HepG2 (cell line): ENCODE data around the gene SH3D21. TPM values are rescaled to one million over a fixed set of nuclear protein-coding genes. Genes with fewer than 3 reads are reported as not detected.
A peak's percentile ranks its signal among the peaks of the same experiment; 100 is the strongest.

Experiments
- ATAC-seq: fragments of 200-7000 bp; cut with Tn5 transposase; 3 replicates; pipeline ENCODE4 v1.9.1; 2020; ENCODE audit warnings: mild to moderate bottlenecking, moderate library complexity
- BruUV-seq: library from RNA; stranded (reverse); fragments of 400-500 nt; replicated peaks from 2 replicates; lab custom pipeline; 2021; lab: Mats Ljungman, UMichigan
- CTCF ChIA-PET: fragments of 300-600 bp; formaldehyde crosslinking; extraction: SDS; loops from one replicate; lab custom pipeline; 2021; ENCODE audit warnings: low total read pairs, inconsistent platforms, low intra/inter-chr PET ratio; lab: Yijun Ruan, JAX
- POLR2A ChIA-PET: fragments of 350-600 bp; sonication (Branson Sonifier 250); formaldehyde crosslinking; loops from one replicate; lab custom pipeline; 2020; ENCODE audit warnings: antibody characterized with exemption, inconsistent platforms; lab: Yijun Ruan, JAX
- DNase-seq: peaks from one replicate; pipeline ENCODE4 v3.0.0-alpha.2; 2015; ENCODE audit warnings: low spot score
- FAIRE-seq: peaks from 3 replicates; lab custom pipeline; 2011; peaks lifted over from hg19 to GRCh38; lab: Jason Lieb, UNC
- H2AFZ ChIP-seq: one replicate; pipeline ENCODE4 v1.6.1; 2011; ENCODE audit warnings: low read length, inconsistent platforms
- H3K27ac ChIP-seq: fragments of 300-600 bp; 3 replicates; pipeline ENCODE4 v1.8.0; 2011; ENCODE audit warnings: mixed run types, mild to moderate bottlenecking, mixed read lengths, low read length, inconsistent platforms; ENCODE audit not compliant: insufficient read depth; ENCODE audit errors: extremely low read length
- H3K27me3 ChIP-seq, 2 experiments: fragments of 200-600 bp in 1 of 2; 2 replicates in 1 of 2; 3 replicates in 1 of 2; pipeline versions ENCODE4 v1.6.0 to v1.8.0; 2011; ENCODE audit warnings: low read length in 2 of 2, mild to moderate bottlenecking in 2 of 2, moderate library complexity in 2 of 2, inconsistent platforms in 1 of 2; ENCODE audit not compliant: insufficient read depth in 2 of 2, control insufficient read depth in 1 of 2
- H3K36me3 ChIP-seq, 2 experiments: fragments of 200-600 bp in 1 of 2; replicated peaks in 1 of 2; 2 replicates in 1 of 2; 3 replicates in 1 of 2; pipeline versions ENCODE4 v1.5.1 to v1.8.0; 2011; ENCODE audit warnings: low read length in 2 of 2, inconsistent platforms in 1 of 2; ENCODE audit not compliant: insufficient read depth in 2 of 2, control insufficient read depth in 1 of 2
- H3K4me1 ChIP-seq: 2 replicates; pipeline ENCODE4 v1.5.1; 2012; ENCODE audit warnings: low read length, inconsistent platforms; ENCODE audit not compliant: insufficient read depth
- H3K4me2 ChIP-seq: 2 replicates; pipeline ENCODE4 v1.6.0; 2011; ENCODE audit warnings: low read depth, low read length, inconsistent platforms
- H3K4me3 ChIP-seq, 3 experiments: fragments of 200-600 bp in 1 of 3; sonication (generic), shearing (Covaris generic) in 1 of 3; replicated peaks in 1 of 3; 2 replicates each; pipeline ENCODE4 v1.5.1; 2011 to 2016; ENCODE audit warnings: low read length in 3 of 3, inconsistent platforms in 2 of 3, low read depth in 2 of 3, mild to moderate bottlenecking in 2 of 3, control low read depth in 1 of 3, mixed read lengths in 1 of 3; ENCODE audit not compliant: insufficient read depth in 1 of 3
- H3K79me2 ChIP-seq: one replicate; pipeline ENCODE4 v1.6.1; 2011; ENCODE audit warnings: low read length, inconsistent platforms; ENCODE audit not compliant: insufficient read depth
- H3K9ac ChIP-seq: 2 replicates; pipeline ENCODE4 v1.6.0; 2011; ENCODE audit warnings: mild to moderate bottlenecking, low read depth, low read length, inconsistent platforms; ENCODE audit not compliant: insufficient read depth
- H3K9me3 ChIP-seq: 2 replicates; pipeline ENCODE4 v1.5.1; 2012; ENCODE audit warnings: mild to moderate bottlenecking, low read length
- H4K20me1 ChIP-seq: 2 replicates; pipeline ENCODE4 v1.6.0; 2011; ENCODE audit warnings: inconsistent platforms, mild to moderate bottlenecking, low read length, moderate library complexity; ENCODE audit not compliant: insufficient read depth
- ATF1 ChIP-seq: IDR thresholded peaks from 2 replicates; pipeline ENCODE4 v1.6.1; 2016; ENCODE audit warnings: mild to moderate bottlenecking, control low read depth
- BRD4 ChIP-seq: sonication (generic); formaldehyde crosslinking; IDR thresholded peaks from 2 replicates; pipeline ENCODE4 v1.4.0; 2020; ENCODE audit warnings: missing genetic modification reagents
- BRF2 ChIP-seq: sonication (generic); formaldehyde crosslinking; IDR thresholded peaks from 2 replicates; pipeline ENCODE4 v1.8.1; 2022; ENCODE audit warnings: mild to moderate bottlenecking, missing genetic modification reagents
- CSRNP2 ChIP-seq: sonication (generic); formaldehyde crosslinking; conservative IDR thresholded peaks from 2 replicates; pipeline ENCODE4 v1.8.0; 2022; ENCODE audit warnings: low read depth, missing genetic modification reagents
- ERF ChIP-seq: IDR thresholded peaks from 2 replicates; pipeline ENCODE4 v1.6.1; 2018; ENCODE audit warnings: missing biosample characterization, missing genetic modification reagents
- FOXM1 ChIP-seq: sonication (generic); formaldehyde crosslinking; IDR thresholded peaks from 2 replicates; pipeline ENCODE4 v1.5.0; 2020; ENCODE audit warnings: missing genetic modification reagents
- IKZF5 ChIP-seq: IDR thresholded peaks from 2 replicates; pipeline ENCODE4 v1.6.1; 2018; ENCODE audit warnings: missing genetic modification reagents, mild to moderate bottlenecking, missing compliant biosample characterization
- KDM2A ChIP-seq: sonication (generic); formaldehyde crosslinking; IDR thresholded peaks from 2 replicates; pipeline ENCODE4 v1.4.0; 2020; ENCODE audit warnings: low read depth, missing genetic modification reagents, borderline replicate concordance
- KLF12 ChIP-seq: sonication (generic); formaldehyde crosslinking; IDR thresholded peaks from 2 replicates; pipeline ENCODE4 v1.4.0; 2020; ENCODE audit warnings: missing genetic modification reagents, borderline replicate concordance
- NFIB ChIP-seq: sonication (generic); formaldehyde crosslinking; IDR thresholded peaks from 2 replicates; pipeline ENCODE4 v1.9.0; 2021; ENCODE audit warnings: missing genetic modification reagents, mild to moderate bottlenecking, borderline replicate concordance
- NONO ChIP-seq, 2 experiments: fragments of 450-650 bp in 1 of 2; sonication (generic) in 1 of 2; formaldehyde crosslinking in 1 of 2; IDR thresholded peaks in 1 of 2; conservative IDR thresholded peaks in 1 of 2; 2 replicates each; pipeline versions ENCODE4 v1.6.1 to v1.8.0; 2017 to 2022; ENCODE audit warnings: mild to moderate bottlenecking in 1 of 2, missing genetic modification reagents in 1 of 2, moderate library complexity in 1 of 2
- RXRA ChIP-seq: sonication (generic); formaldehyde crosslinking; IDR thresholded peaks from 2 replicates; pipeline ENCODE4 v1.5.1; 2020; ENCODE audit warnings: missing genetic modification reagents
- TEAD3 ChIP-seq: optimal IDR thresholded peaks from 2 replicates; pipeline ENCODE3; 2016; ENCODE audit warnings: borderline replicate concordance
- XBP1 ChIP-seq: sonication (generic); formaldehyde crosslinking; IDR thresholded peaks from 2 replicates; pipeline ENCODE4 v1.5.0; 2020; ENCODE audit warnings: missing genetic modification reagents
- ZNF17 ChIP-seq: sonication (generic); formaldehyde crosslinking; IDR thresholded peaks from 2 replicates; pipeline ENCODE4 v1.5.0; 2020; ENCODE audit warnings: mild to moderate bottlenecking, missing genetic modification reagents
- ZNF281 ChIP-seq: sonication (generic); formaldehyde crosslinking; IDR thresholded peaks from 2 replicates; pipeline ENCODE4 v1.4.0; 2020; ENCODE audit warnings: missing genetic modification reagents, borderline replicate concordance
- ZNF484 ChIP-seq: sonication (generic); formaldehyde crosslinking; IDR thresholded peaks from 2 replicates; pipeline ENCODE4 v1.5.1; 2020; ENCODE audit warnings: mild to moderate bottlenecking, low read depth, missing genetic modification reagents, borderline replicate concordance
- WGBS: methylation state at CpG from one replicate; pipeline ENCODE4 v1.1.6; 2017; ENCODE audit warnings: low lambda C conversion rate; 5-methylcytosine and 5-hydroxymethylcytosine counted together
- in situ Hi-C: cut with HindIII; loops from 2 replicates; pipeline ENCODE4 v1.10.0; 2017; ENCODE audit warnings: low pct_unique_long_range_greater_than_20kb; ENCODE audit not compliant: extremely low pct_ligation_motif_present
- intact Hi-C: fragments of 100-400 bp; cut with micrococcal nuclease; formaldehyde crosslinking; loops from one replicate; pipeline ENCODE4 v1.10.0; 2022; ENCODE audit not compliant: unreplicated experiment
- polyA plus RNA-seq, 8 experiments: library from polyadenylated mRNA; depleted of rRNA in 3 of 8; stranded (reverse) in 7 of 8; unstranded in 1 of 8; fragments of >200 nt; fragmentation: Illumina TruSeq in 4 of 8; extraction: Trizol in 4 of 8; gene quantifications; 2 replicates each; pipeline versions ENCODE4 v1.2.1 to v1.2.3, GENCODE V29; 2011 to 2016; ENCODE audit warnings: low read depth in 4 of 8, missing spikeins in 1 of 8, mixed read lengths in 1 of 8; ENCODE audit not compliant: insufficient read depth in 1 of 8
- total RNA-seq, 5 experiments: library from RNA; depleted of rRNA; stranded (reverse); fragments of >200 nt; fragmentation: Illumina TruSeq; extraction: Trizol; gene quantifications; 2 replicates each; pipeline ENCODE4 v1.2.3, GENCODE V29; 2016; ENCODE audit warnings: low read depth in 1 of 5

Gene SH3D21
- total and polyA plus RNA-seq, 2 of the 13 experiments (the other 11 are each of a cell fraction or from before 2014, with no cell fraction given), result 5.1 to 8.6 TPM

GRCh38 chr1:36306902-36307456 is 811 bp downstream of the SH3D21 start:
- peak; percentile 90 for DNase-seq
- Histone ChIP-seq H3K9me3 (no peaks in the 10 kb centered on the region), H2AFZ (no peak overlapping the region), H3K27ac (peak overlapping the region; percentile 88), H4K20me1 (no peaks in the 10 kb centered on the region), H3K27me3 (no peaks in the 10 kb centered on the region), H3K4me2 (peak overlapping the region; percentile 96), H3K4me1 (peaks cover 29% of the 10 kb centered on the region), H3K9ac (peak overlapping the region; percentile 81), H3K4me3 (peak overlapping the region; percentile 82 to 88 (median 85)), H3K36me3 (peaks cover 13 to 31% of the 10 kb centered on the region in 2 experiments; a peak in 4 of 5 replicates), H3K79me2 (peaks cover 8% of the 10 kb centered on the region)
- ATAC-seq, result peak; percentile 94
- FAIRE-seq, result peak; percentile 73
- CTCF ChIA-PET, result no interaction called here
- intact Hi-C loops (loop anchor here (2.0 kb wide), 1 partner anchor 18 kb away; no protein-coding TSS in a partner anchor), in situ Hi-C loops (no loop called here)
- BruUV-seq, result no TSS peak
- POLR2A ChIA-PET, result interaction anchor here (0.6 to 3.6 kb wide), 15 partner anchors 9 to 192 kb away, joined by 3 to 58 read pairs (median 5); partner anchors contain the start of genes EVA1B, THRAP3 and TRAPPC3
- WGBS, result under 1% methylated on average over 22 of the region's 46 CpGs
- no peak for TF ChIP-seq KLF12 (CRISPR knock-in tag)
- no peak for TF ChIP-seq XBP1
- TF ChIP-seq CSRNP2, result no peak
- 0 out of 2 replicates have a peak, but pooled peaks have one; percentile 70 for TF ChIP-seq ZNF17 (CRISPR knock-in tag)
- TF ChIP-seq NONO (IDR thresholded peaks at IDR 0.05), result no peak
- TF ChIP-seq NONO (CRISPR knock-in tag; conservative IDR thresholded peaks at IDR 0.05), result 0 out of 2 replicates have a peak, but pooled peaks have one; percentile 42
- no peak for TF ChIP-seq BRD4 (CRISPR knock-in tag)
- TF ChIP-seq ZNF281, result peak; percentile 36; the same call in 1 of the 2 replicates
- 0 out of 2 replicates have a peak, but pooled peaks have one; percentile 45 for TF ChIP-seq ERF (CRISPR knock-in tag)
- peak; percentile 72; the same call in 1 of the 2 replicates for TF ChIP-seq IKZF5 (CRISPR knock-in tag)
- no peak for TF ChIP-seq TEAD3 (CRISPR knock-in tag)
- TF ChIP-seq BRF2 (CRISPR knock-in tag), result no peak
- no peak for TF ChIP-seq FOXM1 (CRISPR knock-in tag)
- 0 out of 2 replicates have a peak, but pooled peaks have one; percentile 3 for TF ChIP-seq KDM2A (CRISPR knock-in tag)
- TF ChIP-seq ZNF484 (CRISPR knock-in tag), result no peak
- TF ChIP-seq RXRA, result no peak; the same call in none of the 2 replicates
- no peak for TF ChIP-seq NFIB (CRISPR knock-in tag)
- TF ChIP-seq ATF1 (CRISPR knock-in tag), result no peak
